B cell (primary cell): Measurements from ENCODE around the gene CEP41. TPM values are rescaled to one million over a fixed set of nuclear protein-coding genes. Genes with fewer than 3 reads are reported as not detected.

ENCODE experiments used
- ATAC-seq: fragments of 200-7000 bp; cut with Tn5 transposase; one replicate; pipeline ENCODE4 v1.10.0; 2021; ENCODE audit warnings: low read depth, mild to moderate bottlenecking, moderate number of reproducible peaks, moderate library complexity
- CTCF ChIA-PET: fragments of 350-600 bp; sonication (Branson Sonifier 250); formaldehyde crosslinking; loops from one replicate; lab custom pipeline; 2021; ENCODE audit warnings: antibody characterized with exemption, inconsistent platforms; lab: Charles Lee
- POLR2A ChIA-PET: fragments of 350-600 bp; sonication (Branson Sonifier 250); formaldehyde crosslinking; loops from one replicate; lab custom pipeline; 2021; ENCODE audit warnings: antibody characterized with exemption; lab: Charles Lee
- DNase-seq: peaks from one replicate; pipeline ENCODE4 v3.0.0; 2013
- H2AFZ ChIP-seq: 2 replicates; pipeline ENCODE4 v1.6.1; 2012; ENCODE audit warnings: mild to moderate bottlenecking, low read depth, low read length; ENCODE audit not compliant: insufficient read depth, poor library complexity, severe bottlenecking
- H3K27ac ChIP-seq, 2 donors: 1 replicate in 1 of 2; 2 replicates in 1 of 2; pipeline ENCODE4 v1.5.1; 2012 to 2013; ENCODE audit warnings: low read length in 2 of 2, mild to moderate bottlenecking in 2 of 2, moderate library complexity in 1 of 2
- H3K27me3 ChIP-seq, 4 experiments: fragments of 200-600 bp in 1 of 4; sonication (generic) in 1 of 4; replicated peaks in 1 of 4; 1 replicate in 2 of 4; 2 replicates in 2 of 4; pipeline versions ENCODE4 v1.6.1 to v1.7.0; 2013 to 2016; ENCODE audit warnings: low read length in 3 of 4, mild to moderate bottlenecking in 2 of 4, mixed read lengths in 1 of 4, moderate library complexity in 1 of 4; ENCODE audit not compliant: insufficient read depth in 4 of 4, control insufficient read depth in 3 of 4; ENCODE audit errors: control extremely low read depth in 1 of 4
- H3K36me3 ChIP-seq, 2 experiments: replicated peaks in 1 of 2; 1 replicate in 1 of 2; 2 replicates in 1 of 2; pipeline versions ENCODE4 v1.6.1 to v1.7.1; 2013; ENCODE audit warnings: low read length in 1 of 2; ENCODE audit not compliant: insufficient read depth in 2 of 2, control insufficient read depth in 1 of 2; ENCODE audit errors: control extremely low read depth in 1 of 2, extremely low read depth in 1 of 2
- H3K4me1 ChIP-seq, 2 donors: fragments of 200-600 bp in 1 of 2; sonication (generic) in 1 of 2; 1 replicate in 1 of 2; 2 replicates in 1 of 2; pipeline versions ENCODE4 v1.5.1 to v1.6.1; 2013 to 2017; ENCODE audit warnings: low read length in 2 of 2; ENCODE audit not compliant: control insufficient read depth in 2 of 2, insufficient read depth in 2 of 2
- H3K4me2 ChIP-seq: replicated peaks from 2 replicates; pipeline ENCODE3; 2012; ENCODE audit warnings: mild to moderate bottlenecking, low read depth, low read length; ENCODE audit not compliant: poor library complexity, severe bottlenecking
- H3K4me3 ChIP-seq, 5 experiments: fragments of 200-600 bp in 1 of 5; sonication (generic) in 1 of 5; 1 replicate in 3 of 5; 2 replicates in 2 of 5; pipeline versions ENCODE4 v1.5.1 to v1.7.0; 2011 to 2016; ENCODE audit warnings: low read length in 4 of 5, mild to moderate bottlenecking in 4 of 5, low read depth in 2 of 5, control low read depth in 1 of 5, moderate library complexity in 1 of 5; ENCODE audit not compliant: insufficient read depth in 1 of 5; ENCODE audit errors: control extremely low read depth in 1 of 5, extremely low read depth in 1 of 5
- H3K79me2 ChIP-seq: fragments of 200-600 bp; sonication (generic); one replicate; pipeline ENCODE4 v1.6.0; 2016; ENCODE audit warnings: low read length; ENCODE audit not compliant: control insufficient read depth, insufficient read depth
- H3K9ac ChIP-seq: fragments of 200-600 bp; sonication (generic); 2 replicates; pipeline ENCODE4 v1.6.1; 2017; ENCODE audit warnings: mild to moderate bottlenecking, low read length, moderate library complexity
- H3K9me3 ChIP-seq, 3 donors: one replicate each; pipeline versions ENCODE4 v1.6.1 to v1.7.1; 2013; ENCODE audit warnings: low read length in 2 of 3; ENCODE audit not compliant: control insufficient read depth in 2 of 3, insufficient read depth in 1 of 3; ENCODE audit errors: control extremely low read depth in 1 of 3
- H4K20me1 ChIP-seq: 2 replicates; pipeline ENCODE4 v1.6.0; 2012; ENCODE audit warnings: mild to moderate bottlenecking, low read length; ENCODE audit not compliant: insufficient read depth, control insufficient read depth, poor library complexity, severe bottlenecking
- H3K27ac Mint-ChIP-seq: one replicate; pipeline ENCODE4 v1.8.0; 2021; ENCODE audit warnings: mixed read lengths
- H3K27me3 Mint-ChIP-seq: one replicate; pipeline ENCODE4 v1.8.0; 2021; ENCODE audit warnings: mixed read lengths
- H3K4me1 Mint-ChIP-seq: one replicate; pipeline ENCODE4 v1.8.0; 2021; ENCODE audit warnings: mixed read lengths
- H3K4me3 Mint-ChIP-seq: one replicate; pipeline ENCODE4 v1.8.0; 2021; ENCODE audit warnings: mixed read lengths
- H3K9me3 Mint-ChIP-seq: one replicate; pipeline ENCODE4 v1.8.0; 2022; ENCODE audit warnings: mixed read lengths; ENCODE audit not compliant: insufficient read depth
- CTCF ChIP-seq: fragments of 200-600 bp; IDR thresholded peaks from one replicate; pipeline ENCODE4 v1.8.0; 2022; ENCODE audit warnings: antibody characterized with exemption, mild to moderate bottlenecking
- EZH2 ChIP-seq: IDR thresholded peaks from 2 replicates; pipeline ENCODE4 v1.6.1; 2012; ENCODE audit warnings: borderline replicate concordance, low read depth, mild to moderate bottlenecking, moderate library complexity, low read length; ENCODE audit not compliant: insufficient read depth, poor library complexity, severe bottlenecking
- WGBS: methylation state at CpG from one replicate; pipeline ENCODE4 v1.1.5; 2013; ENCODE audit warnings: missing lambda C conversion rate; ENCODE audit not compliant: insufficient coverage; 5-methylcytosine and 5-hydroxymethylcytosine counted together
- intact Hi-C: fragments of 100-400 bp; cut with micrococcal nuclease; formaldehyde crosslinking; loops from one replicate; pipeline ENCODE4 v1.10.0; 2022
- polyA plus RNA-seq: library from polyadenylated mRNA; depleted of rRNA; stranded (reverse); fragments of >200 nt; gene quantifications from 2 replicates; pipeline ENCODE4 v1.2.3, GENCODE V29; 2012
- total RNA-seq, 2 donors: library from RNA; stranded (reverse); fragments of 120-200 nt in 1 of 2; gene quantifications; 1 replicate in 1 of 2; 2 replicates in 1 of 2; pipeline versions ENCODE4 v1.2.3 to v1.2.4, GENCODE V29; 2013 to 2022

Gene CEP41
- total and polyA plus RNA-seq, 2 donors (not counting 1 experiment from before 2014, with no cell fraction given), result 3.4 to 5.9 TPM

- 94% methylated on average over 3 of the region's 3 CpGs for WGBS
- intact Hi-C loops, result no loop called here
- H3K27me3 ChIP-seq, result no peaks in the 10 kb centered on the region
- H3K9me3 ChIP-seq, result no peaks in the 10 kb centered on the region
- DNase-seq, result no peak
- no peak overlapping the region for H2AFZ ChIP-seq
- H3K4me3 ChIP-seq, result no peak overlapping the region
- H3K27ac ChIP-seq, result no peak overlapping the region
- no peaks in the 10 kb centered on the region for H3K4me1 Mint-ChIP-seq
- ChIA-PET POLR2A (no interaction called here), CTCF (no interaction called here)
- H3K79me2 ChIP-seq, result no peaks in the 10 kb centered on the region
- peaks cover 0 to 2% of the 10 kb centered on the region in 2 donors for H3K4me1 ChIP-seq
- no peak overlapping the region for H3K4me2 ChIP-seq
- H3K4me3 Mint-ChIP-seq, result no peak overlapping the region
- H3K36me3 ChIP-seq, result no peaks in the 10 kb centered on the region
- no peaks in the 10 kb centered on the region for H3K9me3 Mint-ChIP-seq
- no peak overlapping the region for H3K27ac Mint-ChIP-seq
- no peak for ATAC-seq
- no peak overlapping the region for H3K9ac ChIP-seq
- no peak for TF ChIP-seq CTCF
- TF ChIP-seq EZH2, result no peak
- H4K20me1 ChIP-seq, result no peaks in the 10 kb centered on the region
- H3K27me3 Mint-ChIP-seq, result no peaks in the 10 kb centered on the region
Observed at GRCh38 chr7:130432886-130433285, 7.9 kb downstream of the CEP41 start.

DNA sequence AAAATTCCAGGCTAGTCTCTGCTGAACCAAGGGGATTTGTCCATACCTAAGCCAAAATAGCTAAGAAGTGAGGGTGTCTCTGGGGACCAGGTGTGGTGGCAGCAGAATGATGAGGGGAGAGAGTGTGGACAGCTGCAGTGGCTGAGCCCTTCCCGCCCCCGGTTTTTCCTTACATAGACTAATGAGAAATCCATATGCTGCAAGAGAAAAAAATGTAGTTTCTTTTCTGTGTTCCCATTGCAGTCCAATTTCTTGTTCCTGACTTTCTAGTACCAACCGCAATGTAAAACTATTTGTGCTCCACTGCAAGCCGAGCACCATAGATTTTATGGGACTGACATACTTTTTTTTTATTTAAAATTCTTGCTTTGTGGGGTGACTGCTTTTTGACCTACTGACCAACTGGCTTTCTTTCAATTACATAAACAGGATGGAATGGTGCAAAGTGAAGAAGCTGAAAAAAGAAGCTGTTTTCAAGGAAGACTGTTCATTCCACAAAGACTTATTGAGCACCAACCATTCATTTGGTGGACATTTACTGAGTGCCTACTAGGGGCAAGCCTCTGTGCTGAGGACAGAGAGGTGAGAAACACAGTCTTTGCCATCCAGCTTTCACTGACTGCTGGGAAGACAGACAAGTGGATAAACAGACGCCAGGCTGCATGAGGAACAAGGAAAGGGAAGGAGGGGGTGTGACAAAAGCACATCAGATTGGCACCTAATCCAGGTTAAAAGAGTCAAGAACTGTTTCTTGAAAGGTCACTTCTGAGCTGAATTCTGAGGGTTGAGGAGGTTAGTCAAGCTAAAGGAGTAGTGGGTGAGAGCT is 9.8 kb downstream of the CEP41 start:
- peaks cover 0 to 2% of the 10 kb centered on the region in 2 donors for H3K4me1 ChIP-seq
- no peak overlapping the region for H3K4me3 Mint-ChIP-seq
- 91% methylated on average over 1 of the region's 5 CpGs for WGBS

More for the DNA sequence above, 9.8 kb downstream of the CEP41 start:
- no peaks in the 10 kb centered on the region for H3K79me2 ChIP-seq
- no peaks in the 10 kb centered on the region for H3K36me3 ChIP-seq
- ATAC-seq, result no peak
- ChIA-PET CTCF (no interaction called here), POLR2A (no interaction called here)
- Mint-ChIP-seq H3K4me1 (no peaks in the 10 kb centered on the region), H3K27ac (no peak overlapping the region), H3K27me3 (no peaks in the 10 kb centered on the region), H3K9me3 (no peaks in the 10 kb centered on the region)
- H3K9me3 ChIP-seq, result no peaks in the 10 kb centered on the region
- no peak overlapping the region for H3K4me2 ChIP-seq
- intact Hi-C loops, result no loop called here
- H3K4me3 ChIP-seq, result no peak overlapping the region
- H2AFZ ChIP-seq, result no peak overlapping the region
- DNase-seq, result no peak
- no peak overlapping the region for H3K9ac ChIP-seq
- H3K27me3 ChIP-seq, result no peaks in the 10 kb centered on the region
- H3K27ac ChIP-seq, result no peak overlapping the region
- no peaks in the 10 kb centered on the region for H4K20me1 ChIP-seq
- TF ChIP-seq CTCF (no peak), EZH2 (no peak)
